Measurements from ENCODE around the gene HCRT. TPM values are rescaled to one million over a fixed set of nuclear protein-coding genes. Genes with fewer than 3 reads are reported as not detected.

Gene HCRT
- total RNA-seq, 4 donors from 2014 or later, result not detected

DNA sequence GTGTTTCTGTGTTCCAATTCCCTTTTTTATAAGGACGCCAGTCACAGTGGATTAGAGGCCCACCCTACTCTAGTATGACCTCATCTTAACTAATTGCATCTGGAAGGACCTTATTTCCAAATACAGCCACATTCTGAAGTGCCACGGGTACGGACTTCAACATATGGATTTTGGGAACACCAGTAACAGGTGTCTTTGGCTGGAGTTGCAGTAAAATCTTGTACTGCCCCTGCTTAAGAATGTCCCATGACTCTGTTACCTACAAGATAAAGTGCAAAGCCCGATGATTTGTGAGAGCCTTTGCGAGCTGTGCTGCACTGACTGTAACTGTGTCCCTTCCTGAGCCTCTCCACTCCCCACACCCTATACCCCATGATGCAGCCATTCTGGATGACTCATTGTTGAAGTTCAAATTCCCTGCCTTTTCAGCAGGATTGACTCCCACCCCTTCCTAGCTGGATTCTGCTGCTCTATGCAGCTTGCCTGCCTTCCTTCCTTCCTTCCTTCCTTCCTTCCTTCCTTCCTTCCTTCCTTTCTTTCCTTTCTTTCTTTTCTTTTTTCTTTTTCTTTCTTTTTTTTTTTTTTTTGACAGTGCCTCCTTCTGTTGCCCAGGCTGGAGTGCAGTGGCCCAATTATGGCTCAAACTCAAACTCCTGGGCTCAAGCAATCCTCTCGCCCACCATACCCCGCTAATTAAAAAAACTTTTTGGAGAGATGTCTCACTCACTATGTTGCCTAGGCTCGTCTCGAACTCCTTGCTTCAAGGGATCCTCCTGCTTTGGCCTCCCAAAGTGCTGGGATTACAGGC lies 2.1 kb downstream of the HCRT start:
- ATAC-seq (ENCODE audit: low FRiP score) (no peak), DNase-seq (ENCODE audit: low spot score) (no peak)
- TF ChIP-seq, protein P1, sequence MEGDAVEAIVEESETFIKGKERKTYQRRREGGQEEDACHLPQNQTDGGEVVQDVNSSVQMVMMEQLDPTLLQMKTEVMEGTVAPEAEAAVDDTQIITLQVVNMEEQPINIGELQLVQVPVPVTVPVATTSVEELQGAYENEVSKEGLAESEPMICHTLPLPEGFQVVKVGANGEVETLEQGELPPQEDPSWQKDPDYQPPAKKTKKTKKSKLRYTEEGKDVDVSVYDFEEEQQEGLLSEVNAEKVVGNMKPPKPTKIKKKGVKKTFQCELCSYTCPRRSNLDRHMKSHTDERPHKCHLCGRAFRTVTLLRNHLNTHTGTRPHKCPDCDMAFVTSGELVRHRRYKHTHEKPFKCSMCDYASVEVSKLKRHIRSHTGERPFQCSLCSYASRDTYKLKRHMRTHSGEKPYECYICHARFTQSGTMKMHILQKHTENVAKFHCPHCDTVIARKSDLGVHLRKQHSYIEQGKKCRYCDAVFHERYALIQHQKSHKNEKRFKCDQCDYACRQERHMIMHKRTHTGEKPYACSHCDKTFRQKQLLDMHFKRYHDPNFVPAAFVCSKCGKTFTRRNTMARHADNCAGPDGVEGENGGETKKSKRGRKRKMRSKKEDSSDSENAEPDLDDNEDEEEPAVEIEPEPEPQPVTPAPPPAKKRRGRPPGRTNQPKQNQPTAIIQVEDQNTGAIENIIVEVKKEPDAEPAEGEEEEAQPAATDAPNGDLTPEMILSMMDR (IDR thresholded peaks at IDR 0.05), result no peak

GRCh38 chr17:42181851-42182207 lies 3.4 kb downstream of the HCRT start:
- TF ChIP-seq, protein P1 (IDR thresholded peaks at IDR 0.05), result no peak
- DNase-seq (ENCODE audit: low spot score) (no peak), ATAC-seq (ENCODE audit: low FRiP score) (no peak)

DNA sequence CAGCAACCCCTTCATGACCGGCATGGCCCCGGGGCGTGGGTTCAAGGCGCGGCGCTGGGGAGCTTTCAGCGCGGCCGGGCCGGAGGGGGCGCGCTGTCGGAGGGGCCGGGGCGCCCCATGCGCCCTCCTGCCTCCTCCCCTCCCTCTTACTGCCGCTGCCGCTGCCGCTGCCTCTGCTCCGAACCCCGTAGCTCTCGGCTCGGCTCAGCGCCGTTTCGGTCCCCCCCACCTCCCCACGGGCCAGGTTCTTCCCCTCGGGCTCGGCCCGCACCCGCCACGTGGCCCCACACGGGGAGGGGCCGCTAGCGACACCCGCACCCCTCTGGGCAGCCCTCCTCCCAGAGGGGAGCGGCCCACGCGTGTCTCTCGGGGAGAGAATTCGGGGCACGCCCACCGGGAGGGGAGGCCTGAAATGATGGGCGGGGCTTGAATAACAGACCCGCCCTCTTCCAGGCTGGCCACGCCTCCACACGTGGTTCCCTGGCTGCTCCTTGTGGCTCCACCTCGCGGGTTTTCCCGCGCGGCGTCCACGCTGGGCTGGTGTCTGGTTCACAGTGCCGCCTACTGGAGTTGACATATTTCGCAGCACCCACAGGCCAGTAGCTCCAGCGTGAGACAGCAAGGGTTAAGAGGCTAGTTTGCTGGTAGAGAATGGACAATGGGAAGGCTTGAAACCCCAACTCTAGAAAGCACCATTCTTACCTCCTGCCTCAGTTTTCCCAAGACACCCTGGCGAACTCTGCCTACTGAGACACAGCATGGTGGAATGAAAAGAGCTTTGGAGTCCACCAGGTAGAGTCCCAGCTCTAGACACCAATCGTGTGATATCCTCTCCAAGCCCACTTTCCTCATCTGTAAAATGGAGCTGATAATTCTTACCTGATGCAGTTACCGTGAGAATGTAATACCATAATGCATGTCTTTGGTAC lies 4.1 kb downstream of the HCRT start, which contains the start of gene KCNH4:
KCNH4 (minus strand) TSS at position 221 of the 929 bp plus-strand sequence; CDS start at position 24, 197 bp downstream.
- ATAC-seq (ENCODE audit: low FRiP score) (peak; percentile 52), DNase-seq (ENCODE audit: low spot score) (peak; percentile 68)
- TF ChIP-seq, protein P1 (IDR thresholded peaks at IDR 0.05), result peak in 1 of 3 donors; percentile 14

GRCh38 chr17:42180411-42180921 lies 4.8 kb downstream of the HCRT start:
- ATAC-seq (ENCODE audit: low FRiP score) (no peak), DNase-seq (ENCODE audit: low spot score) (no peak)
- TF ChIP-seq, protein P1 (IDR thresholded peaks at IDR 0.05), result no peak

- no peak for ATAC-seq (ENCODE audit: low FRiP score)
- no peak for DNase-seq (ENCODE audit: low spot score)
- TF ChIP-seq, protein P1 (IDR thresholded peaks at IDR 0.05), result no peak
These were observed 5.3 kb downstream of the HCRT start for GRCh38 chr17:42179911-42180410.

- TF ChIP-seq, protein P1 (IDR thresholded peaks at IDR 0.05), result no peak
- DNase-seq (ENCODE audit: low spot score), result no peak
- no peak for ATAC-seq (ENCODE audit: low FRiP score)
These were observed 5.9 kb downstream of the HCRT start for GRCh38 chr17:42179335-42179734.
